Activated T-helper 1 cell treated with Interleukin-2 at 50 U/mL for 16 hours (primary cell): Measurements from ENCODE around the gene SUN3.

ENCODE experiments used
- DNase-seq: peaks from one replicate; pipeline ENCODE4 v3.0.0-alpha.2; 2020; ENCODE audit warnings: low read depth

SUN3 gene

GRCh38 chr7:47978790-47979144 is 50.1 kb downstream of the SUN3 start:
- no peak for DNase-seq

GRCh38 chr7:47973739-47974138 is 55.2 kb downstream of the SUN3 start:
- DNase-seq: no peak

- DNase-seq: no peak
Observed at GRCh38 chr7:47970761-47971160, 58.1 kb downstream of the SUN3 start.

- DNase-seq: no peak
Observed at GRCh38 chr7:47968847-47969774, 59.8 kb downstream of the SUN3 start.

GRCh38 chr7:47967708-47968107 is 61.2 kb downstream of the SUN3 start:
- no peak for DNase-seq

GRCh38 chr7:47967123-47967522 is 61.8 kb downstream of the SUN3 start:
- no peak for DNase-seq

- DNase-seq: no peak
Observed at GRCh38 chr7:47965456-47965855, 63.5 kb downstream of the SUN3 start.

- DNase-seq: no peak
Observed at GRCh38 chr7:47962262-47962661, 66.6 kb downstream of the SUN3 start.

- DNase-seq: no peak
Observed at GRCh38 chr7:47957156-47957555, 71.8 kb downstream of the SUN3 start.

- DNase-seq: no peak
Observed at GRCh38 chr7:47956220-47956619, 72.7 kb downstream of the SUN3 start.

- no peak for DNase-seq
Observed at GRCh38 chr7:47954231-47954911, 74.5 kb downstream of the SUN3 start.

GRCh38 chr7:47953822-47954221 is 75.1 kb downstream of the SUN3 start:
- no peak for DNase-seq

GRCh38 chr7:47952224-47952623 is 76.7 kb downstream of the SUN3 start:
- no peak for DNase-seq

GRCh38 chr7:47951374-47951773 is 77.5 kb downstream of the SUN3 start:
- no peak for DNase-seq

- no peak for DNase-seq
Observed at GRCh38 chr7:47950714-47951113, 78.2 kb downstream of the SUN3 start.

- no peak for DNase-seq
Observed at GRCh38 chr7:47949703-47950102, 79.2 kb downstream of the SUN3 start.

- DNase-seq: no peak
Observed at GRCh38 chr7:47948141-47948790, 80.6 kb downstream of the SUN3 start, which contains the start of gene PKD1L1. Gene PKD1L1, minus strand, starts transcription at chr7:47948466. Its CDS starts 26 bp downstream, at chr7:47948440.

- DNase-seq: no peak
Observed at GRCh38 chr7:47947355-47947749, 81.6 kb downstream of the SUN3 start.

GRCh38 chr7:47946581-47947354 is 82.1 kb downstream of the SUN3 start:
- DNase-seq: no peak

GRCh38 chr7:47945261-47946015 is 83.5 kb downstream of the SUN3 start:
- peak; percentile 40 for DNase-seq

GRCh38 chr7:47944536-47945260 is 84.2 kb downstream of the SUN3 start:
- DNase-seq: no peak
